HepG2 (cell line): ENCODE measurements around the gene KLK14.

ENCODE experiments used
- JUND ChIP-seq: sonication (generic); formaldehyde crosslinking; IDR thresholded peaks from 2 replicates; pipeline ENCODE4 v1.8.0; 2022; ENCODE audit warnings: mild to moderate bottlenecking, missing genetic modification reagents
- NR1H2 ChIP-seq: sonication (generic); formaldehyde crosslinking; IDR thresholded peaks from 2 replicates; pipeline ENCODE4 v1.8.1; 2022; ENCODE audit warnings: low read depth, missing genetic modification reagents, borderline replicate concordance
- POLR2A ChIP-seq, 2 experiments: IDR thresholded peaks; 2 replicates each; pipeline ENCODE4 v1.6.1; 2011; ENCODE audit warnings: low read depth in 2 of 2, low read length in 2 of 2, mild to moderate bottlenecking in 1 of 2, moderate library complexity in 1 of 2; ENCODE audit not compliant: insufficient read depth in 1 of 2
- RFX5 ChIP-seq: IDR thresholded peaks from 2 replicates; pipeline ENCODE4 v1.6.1; 2011; ENCODE audit warnings: low read depth, low read length, improper control_type of control experiment
- ZNF431 ChIP-seq: sonication (generic); formaldehyde crosslinking; IDR thresholded peaks from 2 replicates; pipeline ENCODE4 v1.9.0; 2022; ENCODE audit warnings: missing genetic modification reagents, low read depth, mild to moderate bottlenecking, borderline replicate concordance

DNA sequence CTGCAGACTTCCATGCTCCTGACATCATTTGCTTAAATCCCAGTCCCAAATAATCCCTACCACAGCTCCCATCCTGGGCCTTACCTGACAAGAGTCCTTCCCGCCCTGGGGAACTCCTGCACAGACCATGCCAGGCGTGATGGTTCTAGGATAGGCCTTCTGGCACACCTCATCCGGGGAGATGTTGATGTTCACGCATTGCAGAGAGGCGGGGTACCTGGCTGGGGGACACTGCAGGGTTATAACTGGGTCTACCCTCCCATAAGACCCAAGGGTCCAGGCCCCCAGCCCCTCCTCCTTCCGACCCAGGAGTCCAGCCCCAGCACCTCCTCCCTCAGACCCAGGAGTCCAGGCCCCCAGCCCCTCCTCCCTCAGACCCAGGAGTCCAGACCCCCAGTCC lies 4.0 kb downstream of the KLK14 start:
- TF ChIP-seq RFX5 (no peak), NR1H2 (CRISPR knock-in tag) (no peak), ZNF431 (no peak), POLR2A (IDR thresholded peaks at IDR 0.05; ENCODE audit: insufficient read depth in 1 of 2, low read depth in 2 of 2, low read length in 2 of 2) (no peak), JUND (no peak)
